GM12864 (cell line): ENCODE results near the gene NELL1.

Experiments
- DNase-seq: peaks from one replicate; pipeline ENCODE4 v3.0.0-alpha.2; 2011; ENCODE audit warnings: low read depth
- H3K4me3 ChIP-seq: 2 replicates; pipeline ENCODE4 v1.5.1; 2011; ENCODE audit warnings: mild to moderate bottlenecking, low read depth, low read length, control low read depth
- CTCF ChIP-seq: IDR thresholded peaks from 2 replicates; pipeline ENCODE4 v1.5.1; 2011; ENCODE audit warnings: low read depth, mild to moderate bottlenecking, moderate library complexity, low read length, control low read depth, inconsistent platforms; ENCODE audit errors: missing control alignments

The NELL1 gene

DNA sequence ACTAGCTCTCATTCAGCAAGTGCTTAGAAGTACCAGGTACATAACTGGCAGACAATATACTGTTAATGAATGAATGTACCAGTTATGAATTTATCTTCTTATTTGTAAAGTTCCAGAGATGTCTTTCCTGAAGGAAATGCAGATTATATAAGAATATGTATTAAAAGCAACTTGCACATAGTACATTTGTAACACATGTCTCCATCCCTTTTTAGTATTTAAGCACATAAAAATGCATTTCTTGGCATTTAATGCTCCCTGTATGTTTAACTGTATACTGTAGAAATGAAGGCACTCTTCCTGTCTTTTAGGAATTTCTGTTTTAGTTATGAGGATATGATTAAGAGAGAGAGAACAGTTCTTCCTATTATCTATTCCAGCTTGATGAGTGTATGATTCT is 241.3 kb downstream of the NELL1 start:
- DNase-seq: no peak
- TF ChIP-seq CTCF: no peak

GRCh38 chr11:20912065-20912821 is 242.9 kb downstream of the NELL1 start:
- DNase-seq: no peak
- H3K4me3 ChIP-seq: no peak overlapping the region
- no peak for TF ChIP-seq CTCF

More for the DNA sequence above, 241.3 kb downstream of the NELL1 start:
- H3K4me3 ChIP-seq: no peak overlapping the region

GRCh38 chr11:20912922-20913512 is 243.6 kb downstream of the NELL1 start:
- H3K4me3 ChIP-seq: no peak overlapping the region
- DNase-seq: no peak
- TF ChIP-seq CTCF: no peak

GRCh38 chr11:20917306-20917705 is 247.9 kb downstream of the NELL1 start:
- H3K4me3 ChIP-seq: no peak overlapping the region
- DNase-seq: no peak
- no peak for TF ChIP-seq CTCF

- no peak for DNase-seq
- TF ChIP-seq CTCF: no peak
- H3K4me3 ChIP-seq: no peak overlapping the region
Observed at GRCh38 chr11:20926799-20927540, 257.6 kb downstream of the NELL1 start.

- no peak for DNase-seq
Observed at GRCh38 chr11:20931029-20931428, 261.6 kb downstream of the NELL1 start.

More at GRCh38 chr11:20931029-20931428, 261.6 kb downstream of the NELL1 start:
- no peak overlapping the region for H3K4me3 ChIP-seq
- no peak for TF ChIP-seq CTCF
